HCT116 (cell line): ENCODE data around the gene KIF13A. TPM values are rescaled to one million over a fixed set of nuclear protein-coding genes. Genes with fewer than 3 reads are reported as not detected.

Source experiments
- ATAC-seq: fragments of 200-7000 bp; cut with Tn5 transposase; 2 replicates; pipeline ENCODE4 v1.9.1; 2020; ENCODE audit warnings: mild to moderate bottlenecking, moderate library complexity
- BruUV-seq: library from RNA; stranded (reverse); fragments of 400-500 nt; replicated peaks from 2 replicates; lab custom pipeline; 2021; lab: Mats Ljungman, UMichigan
- CTCF ChIA-PET: fragments of 300-600 bp; sonication (Branson Sonifier 250); formaldehyde crosslinking; loops from one replicate; lab custom pipeline; 2021; ENCODE audit warnings: antibody characterized with exemption; lab: Charles Lee
- POLR2A ChIA-PET: fragments of 300-600, 350-600 bp; sonication (Branson Sonifier 250); formaldehyde crosslinking; loops from one replicate; lab custom pipeline; 2021; ENCODE audit warnings: antibody characterized with exemption; lab: Charles Lee
- RAD21 ChIA-PET, 2 experiments: fragments of 300-600 bp; sonication (Branson Sonifier 250); formaldehyde crosslinking; loops; one replicate each; lab custom pipeline; 2023; ENCODE audit warnings: low total read pairs in 2 of 2; ENCODE audit not compliant: uncharacterized antibody in 2 of 2, unreplicated experiment in 2 of 2, low non-redundant PET in 1 of 2; lab: Charles Lee
- DNase-seq: peaks from one replicate; pipeline ENCODE4 v3.0.0-alpha.2; 2010; ENCODE audit warnings: low read depth, low spot score
- H2AFZ ChIP-seq: fragments of 200-600 bp; shearing (Covaris generic), sonication (generic); 2 replicates; pipeline ENCODE4 v1.6.1; 2017; ENCODE audit warnings: low read depth, mixed run types, mixed read lengths, antibody characterized with exemption, low read length; ENCODE audit not compliant: poor library complexity, severe bottlenecking
- H3K27ac ChIP-seq: 2 replicates; pipeline ENCODE4 v1.5.1; 2012; ENCODE audit warnings: low read depth, low read length
- H3K27me3 ChIP-seq: fragments of 200-600 bp; sonication (generic); 2 replicates; pipeline ENCODE4 v1.6.1; 2016; ENCODE audit warnings: mixed run types, low read length, mixed read lengths; ENCODE audit not compliant: insufficient read depth
- H3K36me3 ChIP-seq, 2 experiments: fragments of 200-500 bp in 1 of 2; fragments of 200-600 bp in 1 of 2; sonication (Bioruptor generic) in 1 of 2; sonication (generic) in 1 of 2; 2 replicates each; pipeline versions ENCODE4 v1.5.1 to v1.6.1; 2014 to 2016; ENCODE audit warnings: low read length in 2 of 2, inconsistent platforms in 1 of 2, mixed read lengths in 1 of 2, mixed run types in 1 of 2; ENCODE audit not compliant: insufficient read depth in 2 of 2, control insufficient read depth in 1 of 2
- H3K4me1 ChIP-seq, 2 experiments: fragments of 200-600 bp in 1 of 2; sonication (generic) in 1 of 2; 2 replicates each; pipeline versions ENCODE4 v1.5.1 to v1.6.1; 2012 to 2017; ENCODE audit warnings: low read length in 2 of 2, inconsistent platforms in 1 of 2, mild to moderate bottlenecking in 1 of 2, mixed read lengths in 1 of 2, mixed run types in 1 of 2, moderate library complexity in 1 of 2; ENCODE audit not compliant: insufficient read depth in 2 of 2, control insufficient read depth in 1 of 2
- H3K4me2 ChIP-seq: fragments of 200-600 bp; sonication (generic); 2 replicates; pipeline ENCODE4 v1.6.1; 2017; ENCODE audit warnings: mixed run types, low read length, mixed read lengths
- H3K4me3 ChIP-seq, 2 experiments: fragments of 200-600 bp in 1 of 2; sonication (generic) in 1 of 2; replicated peaks in 1 of 2; 2 replicates each; pipeline ENCODE4 v1.5.1; 2011 to 2016; ENCODE audit warnings: low read length in 2 of 2, control low read depth in 1 of 2, low read depth in 1 of 2, mild to moderate bottlenecking in 1 of 2, mixed read lengths in 1 of 2, mixed run types in 1 of 2
- H3K79me2 ChIP-seq: fragments of 200-600 bp; sonication (generic); 2 replicates; pipeline ENCODE4 v1.6.1; 2017; ENCODE audit warnings: mild to moderate bottlenecking, mixed run types, low read length, moderate library complexity, mixed read lengths; ENCODE audit not compliant: insufficient read depth
- H3K9ac ChIP-seq: fragments of 200-600 bp; sonication (generic); 2 replicates; pipeline ENCODE4 v1.6.1; 2016; ENCODE audit warnings: low read length, mixed read lengths
- H3K9me2 ChIP-seq: fragments of 200-600 bp; sonication (generic), shearing (Covaris generic); 2 replicates; pipeline ENCODE4 v1.6.1; 2017; ENCODE audit warnings: mixed run types, mild to moderate bottlenecking, moderate library complexity; ENCODE audit not compliant: insufficient read depth
- H3K9me3 ChIP-seq, 2 experiments: fragments of 200-500 bp in 1 of 2; fragments of 200-600 bp in 1 of 2; sonication (Bioruptor generic) in 1 of 2; sonication (generic) in 1 of 2; 2 replicates each; pipeline ENCODE4 v1.6.1; 2014 to 2017; ENCODE audit warnings: low read length in 2 of 2, mixed read lengths in 2 of 2, inconsistent platforms in 1 of 2, low read depth in 1 of 2, mild to moderate bottlenecking in 1 of 2, mixed run types in 1 of 2, moderate library complexity in 1 of 2; ENCODE audit not compliant: control insufficient read depth in 1 of 2, insufficient read depth in 1 of 2
- H4K20me1 ChIP-seq: fragments of 200-600 bp; sonication (generic), shearing (Covaris generic); 2 replicates; pipeline ENCODE4 v1.6.1; 2017; ENCODE audit warnings: mixed run types, mild to moderate bottlenecking, moderate library complexity; ENCODE audit not compliant: insufficient read depth
- ATF3 ChIP-seq: IDR thresholded peaks from 2 replicates; pipeline ENCODE4 v1.6.1; 2012
- CEBPB ChIP-seq: IDR thresholded peaks from 2 replicates; pipeline ENCODE4 v1.6.1; 2012; ENCODE audit warnings: low read depth
- EGR1 ChIP-seq: IDR thresholded peaks from 2 replicates; pipeline ENCODE4 v1.6.1; 2012; ENCODE audit warnings: low read depth
- JUND ChIP-seq: IDR thresholded peaks from 2 replicates; pipeline ENCODE4 v1.6.1; 2012
- POLR2A ChIP-seq: IDR thresholded peaks from 2 replicates; pipeline ENCODE4 v1.7.0; 2011; ENCODE audit warnings: borderline replicate concordance; ENCODE audit not compliant: insufficient read depth, insufficient read length; ENCODE audit errors: extremely low read depth
- SP1 ChIP-seq: IDR thresholded peaks from 2 replicates; pipeline ENCODE4 v1.6.1; 2012; ENCODE audit warnings: low read depth
- TCF7L2 ChIP-seq: IDR thresholded peaks from 2 replicates; pipeline ENCODE4 v1.7.0; 2011; ENCODE audit warnings: borderline replicate concordance, inconsistent platforms; ENCODE audit not compliant: insufficient read depth, insufficient read length; ENCODE audit errors: extremely low read depth
- YY1 ChIP-seq: IDR thresholded peaks from 2 replicates; pipeline ENCODE4 v1.6.1; 2011; ENCODE audit warnings: low read length, low read depth, moderate library complexity, mild to moderate bottlenecking; ENCODE audit not compliant: insufficient replicate concordance; ENCODE audit errors: extremely low read depth
- intact Hi-C: fragments of 100-400 bp; cut with micrococcal nuclease; formaldehyde crosslinking; loops from 2 replicates; pipeline ENCODE4 v1.10.0; 2022
- total RNA-seq: library from RNA; stranded (reverse); gene quantifications from one replicate; pipeline ENCODE4 v1.2.1, GENCODE V29; 2021; ENCODE audit not compliant: unreplicated experiment
- TF ChIP-seq, protein P1 (sequence below): IDR thresholded peaks from 2 replicates; pipeline ENCODE4 v1.6.1; 2012; ENCODE audit warnings: low read depth

The KIF13A gene
- total RNA-seq, 1 experiment from 2014 or later, result 23.1 TPM

DNA sequence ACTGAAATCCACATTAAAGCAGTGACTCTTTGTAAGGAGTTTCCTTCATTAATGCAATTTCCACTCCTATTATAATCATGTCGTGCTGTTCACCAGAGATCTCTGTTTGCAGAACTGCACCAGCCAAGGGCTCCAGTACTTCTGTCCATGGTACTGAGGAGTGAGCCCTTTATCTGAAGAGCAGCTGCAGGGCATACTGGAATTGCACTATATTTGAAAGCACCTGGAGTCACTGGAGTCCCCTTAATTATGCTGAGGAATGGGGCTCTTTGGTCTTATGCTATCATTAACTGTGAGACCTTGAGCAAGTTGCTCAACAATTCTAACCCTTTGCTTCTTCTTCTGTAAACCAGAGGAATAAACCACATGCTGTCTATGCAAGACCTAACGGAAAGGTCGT, 219.0 kb downstream of the KIF13A start:
- intact Hi-C loops, result no loop called here
- no peak for ATAC-seq

DNA sequence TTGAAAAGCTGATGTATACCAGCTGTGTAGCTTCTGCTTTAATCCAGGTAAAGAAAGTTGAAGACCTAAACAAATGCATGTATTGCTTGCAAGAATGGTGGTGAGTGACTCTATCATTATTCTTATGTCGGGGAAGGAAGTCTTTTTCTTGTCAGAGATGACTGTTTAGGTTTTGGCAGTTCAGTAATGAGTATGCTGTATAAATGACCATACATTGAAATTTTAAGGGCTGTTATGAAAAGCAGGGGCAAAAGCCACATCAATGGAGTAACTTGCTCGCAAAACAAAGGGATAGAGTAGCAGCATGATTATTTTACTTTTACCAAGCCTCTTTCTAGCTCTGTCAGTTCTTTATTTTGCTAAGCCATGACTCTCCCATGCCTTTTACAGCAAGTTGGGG, 224.8 kb downstream of the KIF13A start:
- ChIA-PET RAD21 (no interaction called here), POLR2A (no interaction called here), CTCF (no interaction called here)
- TF ChIP-seq ATF3 (no peak), CEBPB (no peak), YY1 (no peak), TCF7L2 (no peak)
- intact Hi-C loops, result no loop called here
- no peak overlapping the region for H3K4me3 ChIP-seq
- H4K20me1 ChIP-seq, result no peaks in the 10 kb centered on the region
- H3K9me3 ChIP-seq, result no peaks in the 10 kb centered on the region
- H3K79me2 ChIP-seq, result no peaks in the 10 kb centered on the region
- BruUV-seq, result no TSS peak
- no peaks in the 10 kb centered on the region for H3K4me1 ChIP-seq
- DNase-seq (no peak), ATAC-seq (no peak)
- peaks cover 6 to 7% of the 10 kb centered on the region in 2 experiments; a peak in 2 of 4 replicates for H3K36me3 ChIP-seq
- H3K27ac ChIP-seq, result no peak overlapping the region
- no peaks in the 10 kb centered on the region for H3K9me2 ChIP-seq
- no peaks in the 10 kb centered on the region for H3K27me3 ChIP-seq
- H3K9ac ChIP-seq, result no peak overlapping the region
- no peak overlapping the region for H3K4me2 ChIP-seq
- no peak overlapping the region for H2AFZ ChIP-seq

More for the DNA sequence above, 219.0 kb downstream of the KIF13A start:
- no peak for DNase-seq
- no peaks in the 10 kb centered on the region for H3K4me1 ChIP-seq
- H3K4me3 ChIP-seq, result no peak overlapping the region
- no peaks in the 10 kb centered on the region for H3K9me3 ChIP-seq
- ChIA-PET CTCF (no interaction called here), RAD21 (no interaction called here), POLR2A (no interaction called here)
- no peak overlapping the region for H2AFZ ChIP-seq
- H3K27me3 ChIP-seq, result no peaks in the 10 kb centered on the region
- no peak overlapping the region for H3K9ac ChIP-seq
- H3K36me3 ChIP-seq, result peaks cover 7 to 8% of the 10 kb centered on the region in 2 experiments; a peak in 2 of 4 replicates
- BruUV-seq, result no TSS peak
- TF ChIP-seq SP1, result no peak
- TF ChIP-seq, protein P1, sequence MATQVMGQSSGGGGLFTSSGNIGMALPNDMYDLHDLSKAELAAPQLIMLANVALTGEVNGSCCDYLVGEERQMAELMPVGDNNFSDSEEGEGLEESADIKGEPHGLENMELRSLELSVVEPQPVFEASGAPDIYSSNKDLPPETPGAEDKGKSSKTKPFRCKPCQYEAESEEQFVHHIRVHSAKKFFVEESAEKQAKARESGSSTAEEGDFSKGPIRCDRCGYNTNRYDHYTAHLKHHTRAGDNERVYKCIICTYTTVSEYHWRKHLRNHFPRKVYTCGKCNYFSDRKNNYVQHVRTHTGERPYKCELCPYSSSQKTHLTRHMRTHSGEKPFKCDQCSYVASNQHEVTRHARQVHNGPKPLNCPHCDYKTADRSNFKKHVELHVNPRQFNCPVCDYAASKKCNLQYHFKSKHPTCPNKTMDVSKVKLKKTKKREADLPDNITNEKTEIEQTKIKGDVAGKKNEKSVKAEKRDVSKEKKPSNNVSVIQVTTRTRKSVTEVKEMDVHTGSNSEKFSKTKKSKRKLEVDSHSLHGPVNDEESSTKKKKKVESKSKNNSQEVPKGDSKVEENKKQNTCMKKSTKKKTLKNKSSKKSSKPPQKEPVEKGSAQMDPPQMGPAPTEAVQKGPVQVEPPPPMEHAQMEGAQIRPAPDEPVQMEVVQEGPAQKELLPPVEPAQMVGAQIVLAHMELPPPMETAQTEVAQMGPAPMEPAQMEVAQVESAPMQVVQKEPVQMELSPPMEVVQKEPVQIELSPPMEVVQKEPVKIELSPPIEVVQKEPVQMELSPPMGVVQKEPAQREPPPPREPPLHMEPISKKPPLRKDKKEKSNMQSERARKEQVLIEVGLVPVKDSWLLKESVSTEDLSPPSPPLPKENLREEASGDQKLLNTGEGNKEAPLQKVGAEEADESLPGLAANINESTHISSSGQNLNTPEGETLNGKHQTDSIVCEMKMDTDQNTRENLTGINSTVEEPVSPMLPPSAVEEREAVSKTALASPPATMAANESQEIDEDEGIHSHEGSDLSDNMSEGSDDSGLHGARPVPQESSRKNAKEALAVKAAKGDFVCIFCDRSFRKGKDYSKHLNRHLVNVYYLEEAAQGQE, result peak; percentile 71
- no peak for TF ChIP-seq POLR2A
- TF ChIP-seq EGR1, result no peak
- TF ChIP-seq JUND, result no peak
- H3K79me2 ChIP-seq, result no peaks in the 10 kb centered on the region
- no peaks in the 10 kb centered on the region for H3K9me2 ChIP-seq
- no peaks in the 10 kb centered on the region for H4K20me1 ChIP-seq
- H3K4me2 ChIP-seq, result no peak overlapping the region
- H3K27ac ChIP-seq, result no peak overlapping the region
